GM18498 (cell line): ENCODE data around the gene TARBP1.
"Not testable (repeated sequence)": the region's sequence is repeated elsewhere in the genome, so short reads cannot be mapped to it uniquely, and the experiment has no call there.

Experiments
- ATAC-seq: cut with Tn5 transposase; IDR thresholded peaks from one replicate; pipeline ENCODE4 v1.9.1; 2021; ENCODE audit warnings: mild to moderate bottlenecking, moderate library complexity; ENCODE audit not compliant: unreplicated experiment

The TARBP1 gene

DNA sequence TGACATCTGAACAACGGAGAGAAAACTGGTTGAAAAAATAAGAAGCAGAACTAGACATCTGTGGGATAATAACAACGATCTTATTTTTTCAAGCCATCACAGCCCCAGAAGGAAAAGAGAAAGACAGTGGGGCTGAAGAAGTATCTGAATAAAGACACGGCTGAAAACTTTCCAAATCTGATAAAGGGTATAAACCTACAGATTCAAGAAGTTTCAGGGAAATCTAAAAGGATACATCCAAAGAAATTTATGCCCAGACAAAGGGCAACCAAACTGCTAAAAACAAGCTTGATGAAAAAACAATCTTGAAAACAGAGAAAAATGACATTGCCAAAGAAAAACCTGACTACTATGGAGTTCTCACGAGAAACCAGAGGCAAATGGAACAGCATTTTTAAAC, 40.4 kb downstream of the TARBP1 start:
- ATAC-seq = no peak

DNA sequence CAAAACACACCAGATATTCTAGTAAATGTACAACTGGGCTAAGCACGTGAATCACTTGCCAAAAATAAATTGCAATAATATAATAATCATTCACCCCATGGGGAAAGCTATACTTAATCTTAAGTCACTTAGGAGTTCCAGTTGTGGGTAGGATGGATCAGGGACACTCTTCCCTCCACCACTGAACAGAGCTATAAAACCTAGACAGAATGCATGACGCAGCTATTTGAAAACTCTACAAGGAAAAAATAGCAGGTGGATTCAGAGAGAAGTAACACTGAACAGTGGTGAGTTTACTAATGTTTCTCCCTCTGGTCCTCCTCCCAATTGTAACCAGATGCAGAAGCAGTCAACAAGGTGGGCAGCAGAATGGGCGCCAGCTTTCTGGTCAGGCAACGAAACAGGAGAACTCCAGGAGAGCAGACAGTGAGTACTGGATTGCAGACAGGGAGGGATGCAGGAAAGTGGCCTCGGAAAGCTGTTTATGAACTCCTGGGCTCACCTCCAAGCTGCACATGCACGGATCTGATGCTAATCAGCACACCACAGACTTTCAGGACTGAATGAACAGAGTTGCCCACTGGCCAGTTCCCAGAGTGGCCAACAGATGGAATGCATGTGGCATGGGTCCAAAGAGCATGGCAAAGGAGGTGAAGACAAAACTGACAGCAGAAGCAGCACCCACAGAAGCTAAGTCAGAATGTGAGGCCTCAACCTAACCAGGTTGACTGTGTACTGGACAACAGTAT, 41.4 kb downstream of the TARBP1 start:
- ATAC-seq = no peak

DNA sequence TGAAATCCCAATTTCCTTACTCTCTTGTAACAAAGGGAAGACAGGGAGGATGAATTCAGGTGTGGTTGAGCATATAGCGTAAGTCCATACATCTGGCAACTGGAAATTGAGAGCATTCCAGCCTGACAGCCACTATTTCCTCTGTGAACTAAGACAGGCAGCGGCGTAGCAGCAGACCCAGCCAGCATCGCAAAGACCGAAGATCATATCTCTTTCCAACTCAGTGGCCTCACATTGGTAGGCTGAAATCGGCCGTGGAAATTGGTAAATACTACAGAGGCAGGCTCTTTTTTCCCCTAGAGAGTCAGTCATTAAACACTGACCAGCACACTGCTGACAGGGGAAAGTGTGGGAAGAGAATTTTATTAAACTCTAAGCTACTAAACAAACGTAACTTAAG, 43.4 kb downstream of the TARBP1 start:
- no peak for ATAC-seq

DNA sequence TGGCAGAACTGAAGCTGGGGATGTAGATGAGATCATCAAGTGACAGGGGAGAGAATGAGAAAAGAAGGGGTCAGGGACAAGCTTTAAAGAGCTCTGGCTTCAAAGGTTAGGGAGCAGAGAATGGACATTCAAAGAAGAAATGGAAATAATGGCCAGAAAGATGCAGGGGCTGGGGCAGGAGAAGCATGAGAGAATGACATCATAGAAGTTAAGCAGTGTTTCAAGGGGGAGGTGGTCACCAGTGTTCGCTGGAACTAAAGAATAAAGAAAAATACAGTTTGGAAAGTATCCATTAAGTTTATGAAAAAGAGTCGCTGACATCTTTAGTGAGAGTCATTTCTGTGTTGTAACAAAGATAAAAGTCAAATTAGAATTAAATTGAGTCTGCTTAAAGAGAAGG, 44.3 kb downstream of the TARBP1 start:
- ATAC-seq = no peak

DNA sequence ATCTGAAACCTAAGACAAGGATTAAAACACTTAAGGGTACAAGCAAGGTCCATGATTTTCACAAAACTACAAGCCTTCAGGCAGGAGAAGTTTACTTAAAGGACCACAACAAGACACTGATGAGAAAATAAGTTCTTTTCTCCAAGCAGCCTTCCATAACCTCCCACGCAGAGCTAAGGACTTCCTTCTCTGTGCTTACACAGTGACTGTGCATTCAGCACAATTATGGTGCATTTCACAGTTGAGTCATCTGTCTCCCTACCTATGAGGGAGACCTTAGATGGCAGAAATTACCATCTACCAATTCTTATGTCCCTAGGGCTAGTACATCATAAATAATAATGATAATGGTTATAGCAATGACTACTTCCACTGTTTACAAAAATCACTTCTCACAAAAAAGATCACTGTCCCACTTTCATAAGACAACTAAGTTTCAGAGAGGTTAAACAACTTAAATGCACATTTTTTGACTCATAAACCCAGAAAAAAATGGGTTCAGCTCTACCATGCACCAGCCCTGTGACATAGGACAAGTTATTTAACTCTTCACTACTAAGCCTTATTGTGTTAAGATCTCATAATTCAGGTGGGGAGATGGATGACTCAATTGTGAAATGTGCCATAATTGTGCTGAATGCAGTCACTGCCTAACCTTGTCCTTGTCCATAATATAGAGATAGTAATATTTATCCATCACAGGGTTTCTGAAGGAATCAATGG, 45.3 kb downstream of the TARBP1 start:
- ATAC-seq = no peak

DNA sequence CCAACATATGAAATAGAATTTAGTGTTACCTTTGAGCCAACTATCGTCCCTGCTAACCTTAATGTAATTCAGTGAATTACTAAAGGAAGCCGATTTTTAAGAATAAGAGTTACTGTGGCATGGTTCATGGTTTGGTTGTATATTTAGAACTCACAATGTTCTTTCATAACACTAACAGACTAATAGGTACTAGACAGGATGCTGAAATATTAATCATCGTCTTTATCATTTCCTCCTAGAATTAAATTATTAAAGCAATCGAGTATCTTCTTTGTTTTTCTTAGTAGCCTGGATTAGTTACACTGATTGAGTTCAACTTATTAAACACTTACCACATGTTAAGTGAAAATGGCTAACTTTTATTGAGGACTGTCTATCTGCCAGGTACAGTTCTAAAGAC, 47.7 kb downstream of the TARBP1 start:
- ATAC-seq = no peak

DNA sequence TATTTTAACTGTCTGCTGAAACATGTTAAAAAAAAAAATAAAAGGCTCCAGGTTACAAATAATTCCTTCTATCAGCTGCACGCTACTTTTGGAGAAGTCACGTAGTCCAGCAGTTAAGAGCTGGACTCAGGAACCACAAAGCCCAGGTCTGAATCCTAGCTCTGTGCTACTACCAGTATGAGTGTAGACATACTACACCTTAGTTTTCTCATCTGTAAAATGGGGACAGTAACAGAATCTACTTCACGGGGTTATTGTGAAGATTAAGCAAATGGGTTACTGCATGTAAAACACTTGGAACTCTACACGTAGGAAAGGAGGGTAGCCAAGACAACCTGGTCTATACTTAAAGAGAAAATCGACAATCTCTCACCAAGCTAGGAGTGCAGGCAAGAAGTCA, 48.3 kb downstream of the TARBP1 start:
- no peak for ATAC-seq

DNA sequence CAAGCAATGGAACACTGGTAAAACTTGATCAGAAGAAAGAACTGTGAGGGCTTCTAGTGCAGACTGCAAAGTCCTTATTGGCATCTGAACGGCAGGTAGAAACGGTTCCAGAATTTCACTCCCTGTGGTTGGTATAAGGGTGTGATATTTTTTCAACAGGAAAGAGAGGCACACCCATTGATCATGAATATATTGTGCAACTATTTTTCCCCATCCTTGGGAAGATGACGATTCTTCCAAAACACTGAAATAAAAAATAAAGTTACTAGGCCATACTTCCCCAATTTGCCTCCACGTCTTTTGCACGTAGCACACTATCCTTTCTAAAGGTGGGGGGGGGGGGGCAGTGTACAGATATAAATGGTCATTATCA, 49.6 kb downstream of the TARBP1 start:
- ATAC-seq = no peak

DNA sequence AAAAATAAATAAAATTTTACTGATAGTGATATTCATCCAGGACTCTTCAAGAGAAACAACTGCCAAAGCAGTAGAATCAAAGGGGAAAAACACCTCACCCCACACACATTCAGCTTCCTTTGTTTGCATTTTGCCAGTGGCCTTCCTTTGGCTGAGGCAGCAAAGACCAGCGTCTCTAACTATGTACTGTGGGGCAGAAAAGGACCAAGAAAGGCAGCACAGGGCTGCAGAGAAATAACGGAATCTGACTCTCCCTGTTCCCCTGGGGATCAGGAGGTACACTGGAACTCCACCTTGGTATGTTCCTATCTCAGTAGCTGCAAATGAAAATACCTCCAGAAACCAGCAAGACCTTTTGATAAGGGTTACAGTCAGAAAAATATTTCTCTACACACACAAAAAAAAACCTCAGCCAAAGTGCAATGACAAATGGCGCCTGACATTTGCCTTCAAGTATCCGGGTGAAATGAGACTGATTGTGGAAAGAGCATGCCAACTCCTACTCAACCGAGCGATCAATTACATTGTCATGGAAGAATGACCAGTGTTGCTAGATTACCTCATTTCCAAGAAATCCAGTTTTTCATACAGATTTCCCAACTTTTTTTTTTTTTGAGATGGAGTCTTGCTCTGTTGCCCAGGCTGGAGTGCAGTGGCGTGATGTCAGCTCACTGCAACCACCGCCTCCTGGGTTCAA, 50.9 kb downstream of the TARBP1 start:
- ATAC-seq = no peak

DNA sequence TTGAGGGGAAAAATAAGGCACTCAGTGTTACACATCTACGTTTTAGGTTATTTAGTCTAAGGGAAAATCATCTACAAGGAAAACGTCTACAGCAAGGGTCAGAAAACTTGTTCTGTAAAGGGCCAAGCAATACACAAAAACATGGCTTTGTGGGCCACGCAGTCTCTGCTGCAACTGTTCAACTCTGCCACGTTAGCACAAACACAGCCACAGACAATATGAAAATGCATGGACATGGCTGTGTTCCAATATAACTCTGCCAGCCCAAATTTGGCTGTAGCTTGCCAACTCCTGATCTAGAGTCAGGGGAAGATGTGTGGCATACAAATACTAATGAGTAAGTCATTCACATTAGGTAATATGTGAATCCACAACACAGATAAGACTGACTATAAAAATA, 65.0 kb downstream of the TARBP1 start:
- no peak for ATAC-seq

DNA sequence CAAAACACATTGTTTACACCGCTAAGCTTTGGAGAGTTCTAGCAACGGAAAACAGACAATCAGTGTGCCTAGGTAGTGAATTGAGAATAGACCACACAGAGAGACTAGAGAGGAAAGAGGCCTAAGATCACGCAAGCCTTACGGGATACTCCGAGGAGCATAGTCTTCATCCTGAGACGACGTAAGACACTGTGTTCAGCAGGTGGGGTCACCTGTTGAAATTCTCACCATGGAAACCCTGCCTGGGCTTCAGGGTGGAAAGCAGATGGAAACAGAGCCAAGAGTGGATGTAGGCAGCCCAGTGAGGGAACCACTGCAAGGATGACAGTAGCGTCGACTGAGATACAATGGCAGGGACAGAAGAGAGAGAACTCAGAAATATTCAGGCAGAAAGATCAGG, 65.5 kb downstream of the TARBP1 start:
- no peak for ATAC-seq

DNA sequence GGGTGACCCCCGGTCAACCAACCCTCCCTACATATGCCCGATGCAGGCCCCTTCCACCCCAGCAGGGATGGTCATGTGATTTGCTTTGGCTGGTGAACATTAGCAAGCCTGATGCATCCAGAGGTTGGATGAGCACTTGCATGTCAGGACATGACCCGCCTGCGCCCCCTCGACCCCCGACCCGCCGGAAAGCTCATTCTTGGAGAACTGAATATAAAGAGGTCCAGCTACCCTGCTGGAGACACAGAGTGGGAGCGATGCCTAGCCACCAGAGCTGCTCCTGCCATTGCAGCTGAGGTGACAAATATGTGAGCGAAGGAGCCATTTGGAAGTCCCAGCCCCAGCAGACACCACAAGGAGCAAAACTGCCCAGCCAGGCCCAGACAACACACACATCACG, 66.1 kb downstream of the TARBP1 start:
- no peak for ATAC-seq

DNA sequence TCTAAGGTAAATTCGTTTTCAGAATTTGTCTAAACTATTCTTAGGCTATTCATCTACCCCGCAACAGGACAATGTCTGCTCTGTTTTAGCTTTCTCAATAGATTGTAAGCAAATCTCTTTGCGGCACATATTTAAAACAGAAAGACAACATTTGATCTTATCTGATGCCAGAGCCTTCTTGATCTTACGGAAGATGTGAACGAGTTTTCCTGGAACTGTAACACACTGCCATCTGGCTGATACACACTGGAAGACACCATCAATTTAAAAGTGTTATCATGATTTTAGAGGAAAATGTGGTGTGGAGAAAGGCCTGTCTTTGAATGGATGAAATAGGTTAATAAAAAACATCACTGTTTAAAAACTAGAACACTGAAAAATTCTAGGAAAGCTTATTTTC, 69.7 kb downstream of the TARBP1 start:
- ATAC-seq = no peak

DNA sequence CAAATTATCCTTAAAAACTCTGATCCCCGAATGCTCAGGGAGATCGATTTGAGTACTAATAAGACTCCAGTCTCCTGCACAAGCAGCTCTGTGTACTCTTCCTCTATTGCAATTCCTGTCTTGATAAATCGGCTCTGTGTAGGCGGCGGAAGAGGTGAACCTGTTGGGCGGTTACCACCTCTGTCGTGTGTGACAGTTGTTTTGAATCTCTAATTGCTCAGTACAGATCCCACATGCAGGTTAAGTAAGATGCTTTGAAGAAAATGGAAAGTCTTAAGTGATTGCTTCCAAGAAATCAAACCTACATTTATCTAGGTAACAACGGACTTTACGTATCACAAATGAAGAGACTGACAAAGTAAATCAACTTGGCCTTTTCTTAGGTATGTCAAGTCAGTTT, 70.2 kb downstream of the TARBP1 start:
- no peak for ATAC-seq

DNA sequence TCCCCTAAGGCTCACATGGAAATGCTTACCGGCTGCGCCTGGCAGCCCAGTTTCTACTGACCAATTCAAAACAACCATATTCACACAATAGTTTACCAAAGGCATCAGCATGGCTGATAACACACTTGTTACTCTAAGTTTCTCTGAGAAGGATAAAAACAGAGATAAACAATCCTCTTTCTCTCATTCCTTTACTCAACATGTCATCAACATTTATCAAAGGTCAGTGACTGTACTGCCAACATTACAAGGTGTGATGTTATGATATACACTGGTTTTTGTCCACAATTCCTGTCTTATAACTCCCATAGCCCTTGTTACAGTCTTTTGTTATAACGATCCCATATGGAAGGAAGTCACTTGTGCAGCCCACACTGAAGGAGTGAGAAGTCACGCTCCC, 72.1 kb downstream of the TARBP1 start:
- no peak for ATAC-seq

DNA sequence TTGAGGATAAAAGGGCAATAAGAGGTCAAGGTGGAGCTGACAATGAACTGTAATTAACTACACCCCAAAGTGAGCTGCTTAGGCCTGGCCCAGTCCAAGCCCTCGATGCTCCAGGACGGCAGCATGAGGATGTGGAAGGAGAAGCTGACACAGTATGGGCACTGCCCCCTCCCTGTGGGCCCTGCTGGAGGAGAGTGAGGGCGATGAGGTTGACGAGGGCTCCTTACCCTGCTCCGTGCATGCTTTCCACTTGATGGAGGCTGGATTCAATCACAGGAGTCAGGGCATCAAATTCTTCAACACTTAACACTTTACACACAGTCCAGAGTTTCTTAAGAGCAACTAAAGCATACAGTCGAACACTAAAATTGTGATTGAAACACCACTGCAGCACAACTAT, 73.3 kb downstream of the TARBP1 start:
- no peak for ATAC-seq

DNA sequence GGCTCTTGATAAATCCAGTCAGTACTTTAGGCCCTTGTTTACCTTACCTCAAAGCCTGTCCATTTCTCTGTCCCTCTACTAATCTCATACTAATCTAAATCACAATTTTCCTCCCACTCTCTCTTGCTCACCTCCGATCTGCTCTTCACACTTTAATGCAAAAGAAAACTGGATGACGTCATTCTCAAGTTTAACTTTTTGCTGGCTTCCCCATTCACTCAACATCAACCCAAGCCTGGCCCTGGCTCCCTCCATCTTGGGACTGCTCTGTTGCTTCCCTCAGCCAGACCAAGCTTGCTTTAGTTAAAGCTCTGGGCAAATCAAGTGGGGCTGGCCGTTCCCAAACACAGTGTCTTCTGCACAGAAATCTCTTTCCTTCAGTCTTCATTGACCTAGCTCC, 76.0 kb downstream of the TARBP1 start:
- no peak for ATAC-seq

DNA sequence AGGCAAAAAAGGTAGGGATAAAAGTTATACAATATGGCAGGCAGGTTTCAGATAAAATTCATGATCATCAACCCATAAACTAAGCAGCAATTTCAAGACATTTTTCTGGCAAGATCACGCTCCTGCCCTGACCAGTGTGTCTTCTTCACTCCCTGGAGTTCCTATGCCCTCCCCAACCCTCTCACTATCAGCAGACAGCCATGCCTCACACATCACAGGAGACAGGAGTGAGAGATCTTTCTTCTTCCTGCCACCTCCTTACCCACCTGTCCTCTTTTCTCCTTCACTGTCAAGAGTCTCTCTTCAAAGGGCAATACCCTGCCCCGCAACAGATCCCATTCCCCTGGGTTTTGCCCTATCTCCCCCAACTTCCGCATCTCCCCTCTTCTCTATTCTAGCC, 77.3 kb downstream of the TARBP1 start:
- ATAC-seq = no peak

DNA sequence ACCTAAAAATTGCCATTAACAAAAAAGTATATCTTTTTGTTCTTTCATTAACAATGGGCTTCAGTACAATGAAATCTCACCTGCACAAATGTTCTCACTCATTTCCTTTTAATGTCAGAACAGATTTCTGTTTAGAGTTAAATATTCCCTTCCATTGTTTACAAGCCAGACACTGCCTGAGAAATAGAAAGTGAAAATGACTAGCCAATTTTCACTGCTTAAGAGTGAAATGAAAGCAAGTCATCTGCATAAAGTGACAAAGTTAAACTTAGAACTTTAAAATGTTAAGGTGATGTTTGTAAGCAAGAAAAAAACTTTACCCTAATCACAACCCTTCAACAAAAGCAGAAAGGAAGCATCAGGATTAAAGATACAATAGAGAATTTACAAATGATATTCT, 78.2 kb downstream of the TARBP1 start:
- peak; percentile 62 for ATAC-seq

DNA sequence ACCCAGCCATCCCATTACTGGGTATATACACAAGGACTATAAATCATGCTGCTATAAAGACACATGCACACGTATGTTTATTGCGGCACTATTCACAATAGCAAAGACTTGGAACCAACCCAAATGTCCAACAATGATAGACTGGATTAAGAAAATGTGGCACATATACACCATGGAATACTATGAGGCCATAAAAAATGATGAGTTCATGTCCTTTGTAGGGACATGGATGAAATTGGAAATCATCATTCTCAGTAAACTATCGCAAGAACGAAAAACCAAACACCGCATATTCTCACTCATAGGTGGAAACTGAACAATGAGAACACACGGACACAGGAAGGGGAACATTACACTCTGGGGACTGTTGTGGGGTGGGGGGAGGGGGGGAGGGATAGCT, 79.5 kb downstream of the TARBP1 start:
- not testable (repeated sequence) for ATAC-seq

DNA sequence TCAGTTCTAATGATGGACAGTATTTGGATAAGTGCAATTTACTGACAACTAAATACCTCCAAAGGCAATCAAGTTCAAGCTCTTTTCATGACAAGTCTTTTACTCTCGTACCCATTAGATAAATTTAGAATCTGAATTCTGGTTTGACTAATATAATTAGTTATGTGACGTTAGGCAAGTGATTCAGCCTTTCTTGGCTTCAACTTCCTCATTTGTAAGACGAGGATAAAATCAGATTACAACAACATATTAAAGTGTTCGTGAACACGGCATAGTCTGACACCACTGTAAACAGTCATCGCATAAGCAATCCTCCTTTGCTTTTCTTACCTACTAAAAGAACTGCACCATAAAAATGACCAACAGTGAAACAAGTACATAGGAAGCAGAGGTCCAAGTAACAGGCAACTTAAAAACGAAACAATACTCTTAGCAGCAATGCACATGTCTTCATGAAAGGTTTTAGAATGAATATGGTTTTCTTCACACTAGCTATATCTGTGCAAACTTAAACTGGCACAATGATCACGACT, 80.1 kb downstream of the TARBP1 start:
- peak; percentile 68 for ATAC-seq

DNA sequence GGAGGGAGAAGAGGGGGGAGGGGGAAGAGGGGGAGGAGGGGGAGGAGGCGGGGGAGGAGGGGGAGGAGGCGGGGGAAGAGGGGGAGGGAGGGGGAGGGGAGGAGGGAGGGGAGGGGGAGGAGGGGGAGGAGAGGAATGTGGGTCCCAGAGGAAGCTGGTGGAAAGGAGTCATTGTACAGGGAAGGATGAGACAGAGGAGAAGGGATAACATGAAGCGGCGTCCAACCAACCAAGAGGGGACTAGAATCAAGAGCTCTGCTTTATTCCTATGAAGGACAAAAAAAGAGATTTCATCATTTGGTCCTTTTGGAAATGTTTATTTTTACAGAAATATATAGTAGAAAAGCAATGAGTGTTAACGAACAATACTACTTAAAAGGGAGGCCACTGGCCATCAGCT, 81.2 kb downstream of the TARBP1 start:
- ATAC-seq = no peak
